Activated CD4-positive, alpha-beta T cell treated with anti-CD3 and anti-CD28 coated beads for 4 hours (primary cell): ENCODE results near the gene SLC25A28.
A peak's percentile ranks its signal among the peaks of the same experiment; 100 is the strongest.

ENCODE experiments used
- DNase-seq, 2 donors: peaks; one replicate each; pipeline ENCODE4 v3.0.0-alpha.2; 2020

The SLC25A28 gene

GRCh38 chr10:99619851-99620710 lies at the start of gene SLC25A28:
Gene SLC25A28, minus strand, starts transcription at chr10:99620439. Its CDS starts 104 bp downstream, at chr10:99620335.
- peak; percentile 92 to 93 for DNase-seq

DNA sequence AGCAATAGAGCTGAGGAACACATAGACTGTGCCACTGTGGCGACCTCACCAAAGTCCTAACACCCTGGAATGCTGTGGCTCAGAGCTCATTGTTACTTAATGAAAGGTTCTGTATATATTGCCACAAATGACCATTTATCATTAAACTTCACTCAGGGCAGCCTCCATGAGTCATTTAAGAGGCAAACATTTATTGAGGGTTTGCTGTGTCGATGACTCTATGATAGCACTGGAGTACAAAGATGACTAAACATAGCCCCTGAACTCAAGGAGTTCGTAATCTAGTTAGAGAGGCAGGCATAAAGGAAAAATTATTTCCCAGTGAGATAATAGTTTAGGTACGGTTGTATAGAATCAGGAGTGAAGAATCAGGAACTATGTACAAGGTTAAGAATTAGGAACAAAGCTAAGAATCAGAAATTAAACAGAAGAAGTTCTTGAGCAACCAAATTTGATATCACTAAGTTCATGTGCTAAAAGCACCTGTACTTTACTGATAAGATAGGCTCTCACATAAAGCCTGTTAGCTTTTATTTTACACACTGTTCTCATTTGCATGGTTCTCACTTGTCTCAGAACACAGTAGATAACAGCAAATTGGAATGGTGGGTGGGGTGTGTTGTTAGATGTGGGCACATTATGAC lies 47.0 kb upstream of the SLC25A28 start:
- DNase-seq: no peak

- DNase-seq: no peak
Measured at GRCh38 chr10:99665304-99665703, 45.1 kb upstream of the SLC25A28 start.

- DNase-seq: no peak
Measured at GRCh38 chr10:99661377-99661763, 41.1 kb upstream of the SLC25A28 start.

GRCh38 chr10:99660662-99661376 lies 40.6 kb upstream of the SLC25A28 start:
- no peak for DNase-seq

DNA sequence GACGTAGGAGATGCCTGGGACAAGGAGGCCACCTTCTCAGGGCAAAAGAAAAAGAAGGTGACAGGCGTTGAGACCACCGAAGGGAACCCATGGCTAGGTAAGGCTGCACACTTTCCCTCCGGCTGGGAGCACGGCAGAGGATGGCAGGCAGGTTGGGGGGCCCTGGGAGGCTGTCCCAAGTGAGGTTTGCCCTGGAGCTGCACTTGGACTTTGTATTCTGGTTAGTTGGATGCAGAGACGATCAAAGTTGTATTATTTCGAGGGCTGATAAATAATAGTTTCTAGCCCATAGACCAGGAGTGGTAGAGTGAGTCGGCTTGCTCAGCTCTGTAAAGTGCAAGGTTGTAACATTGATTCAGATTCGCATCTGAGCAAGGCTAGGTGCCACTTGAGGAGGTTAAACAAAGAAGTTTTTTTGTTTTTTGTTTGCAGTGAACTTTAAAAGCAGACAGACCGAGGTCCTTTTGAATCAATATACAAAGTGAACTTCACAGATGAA lies 39.7 kb upstream of the SLC25A28 start:
- DNase-seq: no peak

DNA sequence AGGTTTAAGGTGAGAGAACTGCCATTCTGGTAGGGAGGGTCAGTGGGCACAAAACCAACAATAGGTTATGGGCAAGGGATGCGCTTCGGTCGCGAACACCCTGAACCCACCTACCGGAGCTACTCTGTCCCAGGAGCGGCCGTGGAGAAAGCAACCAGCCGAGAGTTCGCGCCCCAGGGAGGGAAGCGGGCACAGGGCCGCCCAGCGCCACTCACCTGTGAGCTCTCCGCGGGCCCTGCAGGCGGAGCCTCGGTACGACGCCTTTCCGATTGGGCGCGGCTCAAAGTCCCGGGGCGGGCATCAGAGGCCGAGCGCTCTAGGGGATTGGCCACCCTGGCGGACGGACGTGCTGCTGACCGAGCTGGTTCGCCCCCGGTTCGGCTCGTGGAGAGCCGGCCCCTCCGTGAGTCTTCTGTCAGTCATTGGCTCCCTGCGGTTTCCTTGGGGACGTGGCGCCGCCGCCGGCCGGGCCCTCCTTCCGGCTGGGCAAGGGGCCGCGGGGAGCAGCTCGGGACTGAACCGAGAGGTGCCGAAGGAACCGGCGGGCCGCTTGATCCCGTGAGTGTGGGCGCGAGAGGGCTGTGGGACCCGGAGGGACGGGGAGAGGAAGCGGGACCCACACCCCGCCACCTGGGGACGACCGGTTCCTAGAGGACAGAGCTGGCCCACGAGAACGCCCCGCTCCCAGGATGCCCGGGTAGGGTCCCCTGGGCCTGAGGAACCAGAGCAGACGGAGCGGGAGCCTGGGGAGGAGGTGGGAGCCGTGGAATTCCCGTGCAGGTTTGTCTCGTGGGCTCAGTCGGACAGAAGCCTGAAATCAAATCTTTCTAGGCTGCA lies 39.0 kb upstream of the SLC25A28 start, which contains the start of gene ENTPD7:
Gene ENTPD7 (plus strand): TSS at position 479 of the 837 bp plus-strand sequence. CDS start 448 bp downstream, outside the sequence.
- peak; percentile 79 to 83 for DNase-seq

GRCh38 chr10:99658622-99659030 lies 38.4 kb upstream of the SLC25A28 start:
- peak; percentile 63 to 68 for DNase-seq

GRCh38 chr10:99656199-99657064 lies 36.2 kb upstream of the SLC25A28 start:
- no peak for DNase-seq

DNA sequence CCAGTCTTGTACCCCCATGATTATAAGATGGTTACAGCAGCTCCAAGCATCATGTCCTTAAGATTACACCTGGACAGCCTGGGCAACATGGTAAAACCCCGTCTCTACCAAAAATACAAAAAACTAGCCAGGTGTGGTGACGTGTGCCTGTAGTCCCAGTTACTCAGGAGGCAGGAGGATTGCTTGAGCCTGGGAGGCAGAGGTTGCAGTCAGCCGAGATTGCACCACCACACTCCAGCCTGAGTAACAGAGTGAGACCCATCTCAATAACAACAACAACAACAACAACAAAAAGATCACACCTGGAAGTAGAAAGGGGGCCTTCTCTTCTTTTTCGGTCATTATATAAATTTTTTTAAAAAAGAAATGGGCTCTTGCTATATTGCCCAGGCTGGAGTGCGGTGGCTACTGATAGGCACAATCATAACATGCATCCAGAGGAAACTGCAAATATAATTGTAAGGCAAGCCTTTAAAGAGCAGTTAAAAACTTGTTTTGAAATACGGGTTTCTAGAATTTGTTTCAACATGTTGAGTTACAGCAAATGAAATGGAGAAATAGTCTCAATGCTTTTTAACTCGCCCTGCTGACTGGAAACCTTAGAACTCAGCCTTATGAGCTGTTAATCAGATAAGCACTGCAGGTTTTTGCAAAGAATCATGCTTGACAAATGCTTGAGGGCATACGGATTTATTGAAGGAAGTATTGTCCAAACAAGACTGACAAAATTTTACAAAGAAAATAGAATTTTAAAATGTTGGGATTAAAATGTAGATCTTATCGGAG lies 34.3 kb upstream of the SLC25A28 start:
- DNase-seq: no peak

GRCh38 chr10:99652800-99653390 lies 32.7 kb upstream of the SLC25A28 start:
- DNase-seq: no peak

DNA sequence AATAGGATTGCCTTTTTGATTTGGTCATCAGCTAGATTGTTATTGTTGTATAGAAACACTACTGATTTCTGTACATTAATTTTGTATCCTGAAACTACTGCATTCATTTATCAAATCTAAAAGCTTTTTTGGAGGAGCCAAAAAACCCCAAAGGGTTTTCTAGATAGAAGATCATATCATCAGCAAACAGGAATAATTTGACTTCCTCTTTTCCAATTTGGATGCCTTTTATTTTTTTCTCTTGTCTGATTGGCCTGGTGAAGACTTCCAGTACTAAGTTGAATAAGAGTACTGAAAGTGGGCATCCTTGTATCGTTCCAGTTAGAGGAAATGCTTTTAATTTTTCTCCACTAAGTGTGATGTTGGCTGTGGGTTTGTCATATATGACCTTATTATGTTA lies 28.5 kb upstream of the SLC25A28 start:
- no peak for DNase-seq

GRCh38 chr10:99647601-99648151 lies 27.4 kb upstream of the SLC25A28 start:
- DNase-seq: no peak

- DNase-seq: no peak
Measured at GRCh38 chr10:99633832-99634231, 13.6 kb upstream of the SLC25A28 start.

- no peak for DNase-seq
Measured at GRCh38 chr10:99631496-99631895, 11.3 kb upstream of the SLC25A28 start.

DNA sequence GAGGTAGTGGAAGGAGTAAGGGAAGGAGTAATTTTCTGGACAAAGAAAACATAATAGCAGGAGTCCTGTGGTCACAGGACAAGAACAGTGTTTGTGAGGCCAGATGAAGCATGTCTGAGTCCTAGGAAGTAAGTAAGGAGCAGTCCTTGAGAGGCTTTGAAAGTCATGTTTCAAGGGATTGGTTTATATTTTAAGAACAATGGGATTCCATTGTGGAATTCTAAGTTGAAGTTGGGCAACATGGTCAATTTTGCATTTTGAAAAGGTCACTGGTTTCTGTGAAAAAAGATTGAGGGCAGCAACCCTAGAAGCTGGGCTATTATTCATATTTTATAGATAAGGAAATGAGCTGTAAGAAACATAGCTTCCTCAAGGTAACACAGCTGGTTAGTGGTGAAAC lies 10.8 kb upstream of the SLC25A28 start:
- DNase-seq: no peak

DNA sequence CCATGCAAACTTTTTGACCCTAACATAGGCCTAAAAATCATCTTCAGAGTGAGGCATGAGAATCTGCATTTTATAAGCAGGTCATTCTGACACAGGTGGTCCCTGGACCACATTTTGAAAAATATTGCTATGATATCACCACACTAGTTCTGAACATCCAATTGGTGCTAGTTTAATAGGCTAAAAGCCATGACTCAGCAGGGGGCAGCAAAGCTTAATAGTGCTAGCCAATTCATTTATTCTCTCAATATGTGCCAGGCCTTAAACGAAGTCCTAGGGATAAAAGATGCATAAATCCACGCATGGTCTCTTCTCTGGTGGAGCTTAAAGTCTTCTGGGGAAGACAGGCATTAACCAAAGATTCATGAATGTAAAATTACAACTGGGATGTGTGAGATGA lies 10.2 kb upstream of the SLC25A28 start:
- DNase-seq: no peak

- no peak for DNase-seq
Measured at GRCh38 chr10:99629625-99629978, 9.4 kb upstream of the SLC25A28 start.

- DNase-seq: no peak
Measured at GRCh38 chr10:99628923-99629624, 8.8 kb upstream of the SLC25A28 start.
